ENCODE data around the gene HSPA12A. TPM values are rescaled to one million over a fixed set of nuclear protein-coding genes. Genes with fewer than 3 reads are reported as not detected.

The HSPA12A gene
- total RNA-seq, 1 donor from 2014 or later, result 86.9 TPM

DNA sequence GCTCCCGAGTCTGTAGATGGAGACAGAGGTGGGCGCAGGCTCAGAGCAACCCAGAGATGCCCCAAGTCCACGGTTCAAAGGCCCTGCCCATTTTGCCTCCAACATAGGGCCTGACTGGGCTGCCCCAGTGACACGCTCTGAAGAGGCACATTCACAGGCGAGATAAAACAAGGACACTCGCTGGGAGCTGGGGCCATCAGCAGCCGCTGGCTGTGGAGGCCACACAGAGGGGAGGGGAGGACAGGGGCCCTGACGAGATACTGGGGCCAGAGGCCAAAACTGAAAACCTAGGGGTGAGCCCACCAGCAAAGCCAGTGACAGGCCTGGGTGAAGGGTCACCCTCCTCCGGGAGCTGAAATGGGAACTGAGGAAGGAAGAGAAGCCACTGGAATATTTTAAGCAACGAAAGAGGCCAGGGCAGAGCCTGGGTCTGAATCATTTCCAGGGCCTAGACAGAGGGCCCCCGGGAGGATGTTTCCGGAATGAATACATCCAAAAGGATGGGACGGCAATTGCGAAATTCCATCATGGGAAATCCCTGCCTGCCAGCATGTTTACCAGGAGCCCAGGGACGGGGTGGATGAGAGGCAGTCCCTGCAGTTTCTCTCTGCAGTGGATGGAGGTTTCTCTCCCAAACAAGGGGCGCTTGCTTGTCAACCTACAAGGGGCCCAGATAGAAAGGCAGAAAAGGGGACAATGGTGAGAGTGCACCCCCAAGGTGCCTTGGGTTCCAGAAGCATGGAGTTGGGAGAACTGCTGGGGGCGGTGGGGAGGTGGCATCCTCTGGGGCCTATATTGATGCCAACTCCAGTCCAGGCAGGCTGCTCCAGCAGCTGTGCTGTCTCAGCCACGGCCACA lies 29.0 kb upstream of the HSPA12A start:
- peak; percentile 84 for DNase-seq (ENCODE audit: low spot score)

DNA sequence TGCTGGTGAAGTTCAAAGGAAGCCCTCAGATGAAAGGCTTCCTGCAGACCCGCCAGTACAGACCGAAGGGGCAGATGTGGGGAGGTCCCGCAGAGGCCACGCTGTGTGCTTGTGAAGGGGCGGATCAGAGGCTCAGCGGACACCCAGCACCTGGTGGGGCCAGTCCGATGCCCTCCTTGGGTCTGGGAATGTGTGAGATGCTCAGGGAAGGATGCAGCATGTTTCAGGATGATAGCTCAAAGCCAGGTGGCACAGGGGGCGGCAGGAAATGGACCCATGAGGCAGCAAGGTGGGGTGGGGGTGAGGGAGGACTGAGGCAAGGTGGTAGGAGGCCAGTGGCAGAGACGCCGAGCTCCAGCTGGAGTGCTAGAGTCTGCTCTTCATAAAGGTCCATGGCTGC lies 27.9 kb upstream of the HSPA12A start:
- DNase-seq (ENCODE audit: low spot score), result peak; percentile 83

GRCh38 chr10:116769791-116770190 lies 27.4 kb upstream of the HSPA12A start:
- DNase-seq (ENCODE audit: low spot score), result peak; percentile 51

GRCh38 chr10:116769368-116769767 lies 27.0 kb upstream of the HSPA12A start:
- DNase-seq (ENCODE audit: low spot score), result peak; percentile 14

GRCh38 chr10:116768786-116769185 lies 26.4 kb upstream of the HSPA12A start:
- DNase-seq (ENCODE audit: low spot score), result peak; percentile 49

DNA sequence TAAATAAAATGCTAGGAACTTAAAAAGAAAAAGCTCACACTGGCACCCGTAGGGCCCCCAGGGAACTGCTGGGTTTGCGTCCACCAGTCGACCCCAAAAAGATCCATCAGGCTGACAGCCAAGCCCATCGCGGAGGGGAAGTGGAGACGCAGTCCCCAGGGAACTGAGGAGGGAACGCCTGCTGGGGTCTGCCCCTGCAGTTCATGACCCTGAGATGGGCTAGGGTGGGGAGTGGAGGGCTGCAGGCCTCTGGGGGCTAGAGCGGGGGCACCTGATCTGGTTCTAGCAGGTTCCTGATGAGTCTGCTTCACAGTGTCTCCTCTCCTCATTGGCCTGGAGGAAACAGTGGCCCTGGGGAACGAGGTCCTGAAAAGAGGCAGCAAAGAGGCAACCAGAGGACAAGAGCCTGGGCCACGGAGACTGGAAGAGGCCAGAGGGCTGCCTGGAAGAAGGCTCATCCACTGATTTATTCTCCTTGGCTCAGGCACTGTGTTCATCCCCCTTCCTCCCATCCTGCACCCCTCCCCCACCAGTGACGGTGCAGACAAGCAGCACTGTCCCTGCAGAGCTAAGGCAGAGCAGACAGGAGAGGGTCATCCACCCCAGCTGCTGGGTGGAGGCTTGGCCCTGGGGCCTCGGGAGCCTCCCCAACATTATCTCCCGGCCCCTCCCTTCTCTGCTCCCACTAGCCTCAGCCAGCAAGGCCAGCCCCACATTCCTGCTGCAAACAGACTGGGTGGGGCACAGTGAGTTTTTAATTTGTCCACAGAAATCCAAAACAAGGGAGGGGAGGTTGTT lies 24.7 kb upstream of the HSPA12A start:
- DNase-seq (ENCODE audit: low spot score), result peak; percentile 82

DNA sequence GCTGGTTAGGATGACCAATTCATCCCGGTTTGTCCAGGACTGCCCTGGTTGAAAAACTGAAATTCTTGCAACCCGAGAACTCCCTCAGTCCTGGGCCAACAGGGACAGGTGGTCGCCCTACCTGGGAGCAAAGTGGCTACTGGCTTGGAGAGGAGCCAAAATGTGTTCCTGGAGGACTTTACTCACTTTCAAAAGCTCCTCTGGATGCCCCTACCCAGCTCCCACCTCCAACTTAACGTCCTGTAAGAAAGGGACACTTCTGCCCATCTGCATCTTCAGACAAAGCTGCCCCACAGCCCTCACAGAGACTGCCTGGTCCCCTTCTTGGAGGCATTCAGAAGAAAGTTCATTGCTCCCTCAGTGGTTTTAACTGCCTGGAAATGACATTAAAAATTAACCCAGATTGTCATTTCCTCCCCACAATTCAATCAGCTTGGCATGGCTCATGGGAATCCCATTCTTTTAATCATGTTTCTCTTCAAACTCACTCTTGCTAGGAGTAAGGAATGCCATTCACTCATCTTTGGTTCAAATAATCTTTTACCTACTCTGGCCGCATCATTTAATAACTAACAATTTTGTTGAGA lies 24.0 kb upstream of the HSPA12A start:
- peak; percentile 6 for DNase-seq (ENCODE audit: low spot score)

GRCh38 chr10:116765648-116766081 lies 23.3 kb upstream of the HSPA12A start:
- DNase-seq (ENCODE audit: low spot score), result no peak

- no peak for DNase-seq (ENCODE audit: low spot score)
Observed at GRCh38 chr10:116764979-116765378, 22.6 kb upstream of the HSPA12A start.

- DNase-seq (ENCODE audit: low spot score), result no peak
Observed at GRCh38 chr10:116763440-116763839, 21.1 kb upstream of the HSPA12A start.

DNA sequence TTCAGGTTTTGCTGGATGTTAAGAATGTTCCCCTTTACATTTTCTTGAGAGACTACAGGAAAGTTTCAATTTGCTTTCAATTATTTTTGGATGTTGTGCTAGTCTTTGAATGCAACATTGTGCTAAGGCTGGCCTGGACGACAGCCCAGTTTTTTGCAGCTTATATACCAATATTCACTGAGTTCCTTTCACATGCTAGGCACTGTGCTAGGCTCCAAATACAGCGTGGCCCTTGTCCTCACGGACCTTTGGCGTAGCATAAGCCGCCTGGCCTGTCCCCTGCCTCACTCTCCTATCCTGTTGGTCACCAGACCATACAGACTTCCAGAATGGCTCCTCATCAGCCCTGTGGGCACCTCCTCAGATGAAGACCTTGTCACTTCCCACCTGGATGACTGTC lies 19.5 kb upstream of the HSPA12A start:
- no peak for DNase-seq (ENCODE audit: low spot score)

- DNase-seq (ENCODE audit: low spot score), result no peak
Observed at GRCh38 chr10:116760919-116761318, 18.6 kb upstream of the HSPA12A start.

- DNase-seq (ENCODE audit: low spot score), result no peak
Observed at GRCh38 chr10:116757246-116757645, 14.9 kb upstream of the HSPA12A start.

DNA sequence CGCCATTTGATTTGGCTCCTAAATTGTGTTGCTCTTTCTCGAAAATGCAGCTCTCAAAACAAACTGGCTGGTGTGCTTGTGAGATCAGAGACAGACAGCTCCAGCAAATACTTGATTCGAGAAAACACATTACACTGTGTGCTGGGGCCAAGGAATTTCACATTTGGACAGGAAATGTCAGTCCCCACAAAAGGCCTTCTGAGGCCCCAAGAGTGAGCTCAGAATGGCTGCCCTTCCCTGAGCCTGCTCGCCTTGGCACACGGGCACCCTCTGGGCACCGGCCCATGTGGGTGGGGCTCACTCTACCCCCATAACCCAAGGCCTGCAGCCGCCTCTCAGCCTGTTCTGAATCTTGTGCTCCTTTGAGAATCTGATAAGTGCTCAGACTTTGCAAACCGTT lies 13.9 kb upstream of the HSPA12A start:
- no peak for DNase-seq (ENCODE audit: low spot score)

DNA sequence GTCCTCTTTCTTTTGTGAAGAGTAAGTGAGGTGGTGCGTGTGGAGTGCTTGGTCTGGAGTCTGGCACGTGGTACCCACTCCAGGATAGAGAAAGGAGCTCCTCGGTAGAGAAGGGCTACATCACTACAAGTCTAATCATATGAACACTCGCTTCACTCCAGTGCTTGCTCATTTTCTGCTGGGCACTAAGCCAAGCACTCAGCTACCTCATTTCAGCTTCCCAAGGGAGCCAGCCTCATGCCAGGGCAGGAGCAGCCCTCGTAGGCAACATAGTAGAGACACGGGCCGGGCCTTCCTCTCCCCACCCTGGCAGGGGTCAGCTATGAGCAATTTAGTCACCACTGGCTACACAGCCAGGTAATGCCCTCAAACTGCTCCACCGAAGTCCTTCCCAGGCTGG lies 11.4 kb upstream of the HSPA12A start:
- no peak for DNase-seq (ENCODE audit: low spot score)

DNA sequence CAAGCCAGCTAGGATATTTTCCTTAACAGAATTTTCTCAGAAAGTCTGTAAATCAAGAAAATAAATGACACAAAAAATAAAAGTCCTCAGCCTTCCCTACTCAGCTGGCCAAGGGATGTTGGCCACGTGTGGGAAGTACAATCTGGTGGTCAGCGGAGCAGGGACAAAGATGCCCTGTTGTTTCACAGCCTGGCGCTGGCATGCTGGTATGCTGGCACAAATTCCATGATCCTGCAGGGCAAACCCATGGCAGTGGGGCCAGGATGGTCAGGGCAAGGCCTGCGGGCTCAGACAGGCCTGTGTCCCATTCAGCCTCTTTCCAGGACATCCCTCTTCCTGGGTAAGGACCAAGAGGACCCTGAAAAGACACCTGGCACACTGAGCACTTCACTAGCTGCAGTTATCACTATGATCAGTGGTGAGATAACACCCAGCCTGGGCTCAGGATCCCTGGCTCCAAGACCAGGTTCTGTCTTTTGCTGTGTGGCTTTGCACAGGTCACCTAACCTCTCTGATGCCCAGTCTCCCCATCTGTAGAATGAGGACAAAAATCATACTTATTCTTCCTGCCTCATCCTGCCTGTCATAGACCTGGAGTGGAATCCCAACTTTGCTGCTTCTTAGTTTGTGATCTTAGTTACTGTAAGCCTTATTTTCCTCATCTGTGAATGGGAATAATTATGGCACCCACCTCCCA lies 10.8 kb upstream of the HSPA12A start:
- DNase-seq (ENCODE audit: low spot score), result no peak

DNA sequence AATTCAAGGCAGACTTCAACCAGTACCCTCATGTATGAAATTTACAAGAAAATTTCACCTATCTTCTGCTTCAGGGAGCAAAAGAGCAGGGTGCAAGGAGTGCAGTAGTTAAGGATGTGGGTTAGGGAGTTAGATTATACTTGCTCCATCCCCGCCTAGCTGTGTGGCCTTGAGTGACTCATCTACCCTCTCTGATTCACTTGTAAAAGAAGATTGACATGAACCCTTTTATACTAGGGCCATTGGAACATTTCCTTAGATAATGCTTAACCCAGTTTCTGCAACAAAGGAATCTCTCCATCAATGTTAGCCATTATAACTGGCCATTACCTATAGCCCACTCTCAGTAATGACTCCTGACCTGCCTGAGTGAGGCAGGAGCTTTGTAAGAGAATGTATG lies 10.2 kb upstream of the HSPA12A start:
- DNase-seq (ENCODE audit: low spot score), result no peak

DNA sequence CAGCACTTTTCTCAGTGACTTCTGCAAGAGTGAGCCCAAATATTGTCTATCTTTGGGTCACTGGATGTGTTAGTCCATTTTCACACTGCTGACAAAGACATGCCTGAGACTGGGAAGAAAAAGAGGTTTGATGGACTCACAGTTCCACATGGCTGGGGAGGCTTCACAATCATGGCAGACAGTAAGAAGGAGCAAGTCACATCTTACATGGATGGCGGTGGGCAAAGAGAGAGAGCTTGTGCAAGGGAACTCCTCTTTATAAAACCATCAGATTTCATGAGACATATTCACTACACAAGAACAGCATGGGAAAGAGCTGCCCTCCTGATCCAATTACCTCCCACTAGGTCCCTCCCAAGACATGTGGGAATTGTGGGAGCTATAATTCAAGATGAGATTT lies 6.1 kb upstream of the HSPA12A start:
- DNase-seq (ENCODE audit: low spot score), result no peak

GRCh38 chr10:116748041-116748440 lies 5.7 kb upstream of the HSPA12A start:
- no peak for DNase-seq (ENCODE audit: low spot score)

DNA sequence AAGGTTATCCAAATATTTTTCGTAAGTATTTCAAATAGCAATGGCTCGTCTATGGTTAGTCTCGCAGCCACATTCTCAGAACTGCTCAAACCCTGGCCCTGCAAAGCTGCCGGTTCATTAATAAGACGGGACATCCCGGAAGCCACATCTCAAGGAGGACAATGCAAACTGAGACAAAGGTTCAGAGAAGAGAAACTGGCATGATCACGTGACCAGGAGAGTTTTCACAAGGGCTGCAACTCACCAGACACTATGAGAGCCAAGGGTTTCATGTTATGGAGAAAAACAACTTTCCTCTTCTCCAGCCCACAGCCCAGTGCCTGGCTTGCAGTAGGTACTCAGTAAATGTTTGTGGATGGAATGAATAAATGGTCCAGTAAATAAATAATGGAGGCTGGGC lies 5.0 kb upstream of the HSPA12A start:
- no peak for DNase-seq (ENCODE audit: low spot score)

- no peak for DNase-seq (ENCODE audit: low spot score)
Observed at GRCh38 chr10:116744885-116745284, 2.5 kb upstream of the HSPA12A start.
